H54 (cell line): ENCODE data around the gene MPL.

ENCODE experiments used
- DNase-seq: peaks from one replicate; pipeline ENCODE4 v3.0.0; 2011; ENCODE audit warnings: low spot score, mixed read lengths; ENCODE audit not compliant: insufficient read length
- FAIRE-seq: peaks from 3 replicates; lab custom pipeline; 2011; peaks lifted over from hg19 to GRCh38; lab: Jason Lieb, UNC
- POLR2A ChIP-seq: IDR thresholded peaks from 2 replicates; pipeline ENCODE4 v1.6.1; 2011; ENCODE audit warnings: low read depth, mild to moderate bottlenecking, low read length

Gene MPL

DNA sequence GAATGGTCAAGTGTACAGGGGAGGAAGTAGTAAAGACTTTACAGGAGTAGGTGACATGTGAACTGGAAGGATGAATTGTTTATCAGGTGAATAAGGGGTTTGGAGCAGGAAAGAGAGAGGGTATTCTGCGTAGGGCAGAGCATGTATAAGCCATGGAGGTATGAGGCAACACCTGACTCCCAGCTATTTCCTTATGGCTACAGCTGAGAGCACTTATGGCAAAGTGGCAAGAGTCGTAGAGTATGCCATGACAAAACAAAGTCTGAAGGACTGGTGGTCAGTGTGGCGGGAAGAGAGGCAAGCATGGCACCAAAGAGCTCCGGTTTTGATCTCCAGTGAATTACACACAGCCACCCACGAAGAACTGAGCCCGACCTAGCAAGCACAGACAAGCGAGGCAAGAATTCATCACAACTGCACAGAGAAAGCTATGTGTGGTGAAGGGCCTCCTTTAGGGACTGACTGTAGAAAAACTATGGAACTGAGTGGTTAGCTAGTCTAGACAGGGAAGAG lies 39.2 kb downstream of the MPL start:
- no peak for TF ChIP-seq POLR2A
- no peak for FAIRE-seq
- DNase-seq, result no peak

DNA sequence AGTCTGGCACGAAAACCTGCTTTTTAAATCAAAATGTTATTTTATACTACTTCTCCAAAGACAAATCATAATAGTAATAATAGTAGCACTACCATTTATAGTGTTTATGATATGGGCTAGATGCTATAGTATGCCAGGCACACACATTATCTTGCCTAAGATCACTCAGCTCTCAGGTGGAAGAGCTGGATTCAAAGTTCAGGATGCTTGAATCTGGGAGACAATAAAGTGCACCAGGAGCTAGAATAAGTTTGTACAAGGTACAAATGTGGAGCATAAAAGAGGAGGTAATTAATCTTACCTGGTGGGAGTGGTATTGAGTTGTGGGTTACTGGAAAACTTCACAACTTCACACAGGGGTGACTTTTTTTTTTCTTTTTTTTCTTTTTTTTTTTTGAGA lies 40.2 kb downstream of the MPL start:
- DNase-seq (no peak), FAIRE-seq (no peak)
- no peak for TF ChIP-seq POLR2A

DNA sequence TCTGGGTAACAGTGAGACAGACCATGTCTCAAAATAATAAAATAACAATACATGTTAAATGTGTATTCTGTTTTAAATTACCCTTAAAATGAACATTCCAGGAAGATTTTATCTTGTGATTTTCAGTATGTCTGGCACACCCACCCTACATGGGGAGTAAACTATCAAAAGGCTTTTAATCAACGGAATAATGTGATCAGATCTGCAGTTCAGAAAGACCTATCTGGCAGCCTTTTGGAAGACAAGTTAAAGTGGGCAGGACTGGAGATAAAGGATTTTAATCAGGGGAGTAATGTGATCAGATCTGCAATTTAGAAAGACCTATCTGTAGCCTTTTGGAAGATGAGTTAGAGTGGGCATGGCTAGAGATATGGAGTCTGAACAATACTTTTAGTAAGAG lies 41.9 kb downstream of the MPL start:
- TF ChIP-seq POLR2A, result no peak
- DNase-seq (no peak), FAIRE-seq (no peak)

DNA sequence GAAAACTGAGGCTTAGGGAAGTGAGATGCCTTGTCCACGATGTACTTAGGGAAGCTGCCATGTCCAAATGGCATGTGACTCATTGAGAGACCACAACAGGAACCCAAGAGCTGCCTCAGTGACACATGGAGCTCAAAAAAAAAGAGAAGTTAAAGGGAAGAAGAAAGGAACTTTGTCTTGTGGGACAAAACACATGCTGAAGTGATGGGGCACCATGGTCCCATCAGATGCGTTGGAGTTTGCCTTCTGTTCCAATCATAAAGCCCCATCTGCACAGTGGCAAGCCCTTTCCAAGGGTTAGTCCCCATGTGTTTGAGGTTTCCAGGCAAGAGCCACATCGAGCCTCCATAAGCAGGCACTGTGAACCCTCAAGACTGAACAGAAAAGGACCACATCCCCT lies 44.0 kb downstream of the MPL start:
- no peak for DNase-seq
- no peak for TF ChIP-seq POLR2A
- FAIRE-seq, result no peak

DNA sequence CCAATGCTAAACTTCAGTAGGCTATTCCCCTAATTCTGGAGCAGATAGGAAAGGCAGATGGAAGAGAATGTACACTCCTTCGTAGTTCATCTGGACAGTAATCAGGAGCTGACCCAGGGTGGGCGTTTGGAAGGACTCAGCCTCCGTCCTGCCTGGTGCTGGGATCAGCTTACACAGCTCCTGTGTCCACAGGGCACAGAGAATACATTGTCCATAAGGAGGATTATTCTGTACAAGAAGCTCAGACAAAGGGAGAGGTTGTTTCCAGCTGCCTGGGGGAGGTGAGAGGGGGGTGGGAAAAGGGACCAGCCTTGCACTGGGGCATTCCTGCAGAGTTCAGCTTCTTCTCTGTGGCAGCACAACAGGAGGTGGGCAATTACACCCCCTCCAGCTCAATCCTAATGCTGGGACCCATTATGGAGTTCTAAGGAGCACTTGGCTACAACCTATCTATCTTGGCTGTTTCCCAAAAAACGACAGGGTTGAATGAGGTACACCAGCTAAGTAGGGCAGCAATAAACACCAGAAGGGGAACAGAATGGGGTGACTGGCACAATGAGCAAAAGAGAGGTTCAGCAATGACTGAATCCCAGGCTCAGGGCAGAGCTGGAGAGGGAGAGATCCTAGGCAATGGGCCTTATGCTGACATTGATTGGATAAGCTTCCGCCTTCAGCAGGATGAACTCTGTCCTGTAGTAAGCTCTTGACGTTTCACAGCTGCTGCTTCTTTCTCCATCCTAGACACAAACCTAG lies 44.6 kb downstream of the MPL start:
- TF ChIP-seq POLR2A, result no peak
- FAIRE-seq (no peak), DNase-seq (no peak)

DNA sequence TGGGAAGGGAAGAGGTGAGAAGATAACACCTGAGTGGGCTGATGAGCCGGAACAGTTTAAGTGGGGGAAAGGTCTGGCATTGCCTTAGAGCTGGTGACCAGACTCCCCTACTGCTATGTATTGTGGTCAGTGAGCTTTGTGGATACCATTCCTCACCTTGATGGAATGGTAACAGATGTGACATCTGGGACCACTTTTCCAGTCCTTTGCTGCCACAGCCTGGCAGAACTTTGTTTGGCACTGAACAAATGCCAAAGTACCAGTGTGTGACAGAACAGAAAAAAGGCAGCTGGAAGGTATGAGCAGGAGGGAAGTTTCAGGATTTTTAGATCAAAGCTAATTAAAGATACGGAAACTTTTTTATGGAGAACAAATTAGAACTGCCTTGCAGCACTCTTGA lies 45.8 kb downstream of the MPL start:
- no peak for FAIRE-seq
- DNase-seq, result no peak
- no peak for TF ChIP-seq POLR2A

DNA sequence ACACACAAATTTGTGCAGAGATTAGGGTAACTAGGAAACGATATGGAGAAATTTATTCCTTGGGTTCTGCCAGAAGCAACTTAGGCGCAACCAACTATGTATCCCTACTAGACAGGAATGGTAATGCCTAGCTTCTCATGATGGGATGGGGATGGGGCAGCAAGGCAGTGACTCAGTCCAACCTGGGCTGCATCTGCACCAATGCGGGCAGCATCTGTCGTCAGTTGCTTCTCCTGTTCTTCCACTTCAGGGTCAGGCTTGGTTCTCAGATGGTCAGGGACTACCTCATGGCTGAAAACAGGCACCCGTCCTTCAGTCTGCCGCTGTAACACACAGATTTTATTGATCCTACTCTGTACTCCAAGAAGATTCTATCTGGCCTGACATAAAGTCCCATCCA lies 49.1 kb downstream of the MPL start:
- DNase-seq, result no peak
- FAIRE-seq, result no peak
- no peak for TF ChIP-seq POLR2A

DNA sequence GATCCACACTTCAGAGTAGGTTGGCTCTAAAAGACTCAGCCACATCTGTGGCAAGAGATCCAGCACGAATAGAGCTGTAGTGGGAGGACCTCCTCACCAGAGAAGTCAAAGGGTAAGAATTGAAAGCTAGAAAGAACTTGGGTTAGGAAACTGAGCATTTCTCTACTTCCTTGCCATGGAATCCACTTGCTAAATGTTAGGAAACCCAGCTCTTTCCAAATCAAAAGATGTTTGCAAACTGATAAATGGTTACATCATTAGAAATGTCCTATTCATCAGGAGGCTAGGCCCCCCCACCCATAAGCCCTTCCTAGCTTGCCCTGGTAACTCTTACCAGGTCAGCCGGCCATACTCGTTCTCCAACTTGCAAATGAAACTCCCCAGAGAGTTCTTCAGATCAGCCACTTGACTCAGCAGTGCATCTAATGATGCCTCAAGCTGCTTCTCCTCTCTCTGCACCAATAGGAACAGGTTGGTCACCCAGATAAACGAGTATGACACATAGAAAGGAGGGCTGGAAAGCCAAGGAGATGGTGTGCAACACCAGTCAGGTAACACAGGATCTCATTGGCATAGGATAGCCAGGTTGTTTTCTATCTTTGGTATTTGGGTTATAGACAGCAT lies 50.5 kb downstream of the MPL start:
- FAIRE-seq (no peak), DNase-seq (no peak)
- TF ChIP-seq POLR2A, result no peak

DNA sequence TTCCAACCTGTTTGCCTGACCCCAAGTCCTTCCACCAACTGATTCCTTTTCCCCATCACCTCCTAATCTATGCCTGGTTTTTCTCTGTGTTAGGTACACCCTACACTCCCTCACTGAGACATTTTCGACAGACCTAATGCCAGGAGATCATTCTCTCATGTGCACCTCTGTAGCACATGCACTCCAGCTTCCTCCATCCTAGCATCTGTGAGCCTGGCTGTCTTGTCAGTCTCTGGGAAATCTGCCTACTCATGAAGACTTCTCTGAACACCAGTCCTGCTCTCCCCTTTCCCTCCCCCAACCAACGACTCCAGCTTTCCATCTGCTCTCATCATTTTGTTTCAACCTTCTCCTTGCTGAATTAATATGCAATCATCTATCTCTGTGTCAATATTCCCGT lies 51.0 kb downstream of the MPL start:
- FAIRE-seq, result no peak
- DNase-seq, result no peak
- no peak for TF ChIP-seq POLR2A

DNA sequence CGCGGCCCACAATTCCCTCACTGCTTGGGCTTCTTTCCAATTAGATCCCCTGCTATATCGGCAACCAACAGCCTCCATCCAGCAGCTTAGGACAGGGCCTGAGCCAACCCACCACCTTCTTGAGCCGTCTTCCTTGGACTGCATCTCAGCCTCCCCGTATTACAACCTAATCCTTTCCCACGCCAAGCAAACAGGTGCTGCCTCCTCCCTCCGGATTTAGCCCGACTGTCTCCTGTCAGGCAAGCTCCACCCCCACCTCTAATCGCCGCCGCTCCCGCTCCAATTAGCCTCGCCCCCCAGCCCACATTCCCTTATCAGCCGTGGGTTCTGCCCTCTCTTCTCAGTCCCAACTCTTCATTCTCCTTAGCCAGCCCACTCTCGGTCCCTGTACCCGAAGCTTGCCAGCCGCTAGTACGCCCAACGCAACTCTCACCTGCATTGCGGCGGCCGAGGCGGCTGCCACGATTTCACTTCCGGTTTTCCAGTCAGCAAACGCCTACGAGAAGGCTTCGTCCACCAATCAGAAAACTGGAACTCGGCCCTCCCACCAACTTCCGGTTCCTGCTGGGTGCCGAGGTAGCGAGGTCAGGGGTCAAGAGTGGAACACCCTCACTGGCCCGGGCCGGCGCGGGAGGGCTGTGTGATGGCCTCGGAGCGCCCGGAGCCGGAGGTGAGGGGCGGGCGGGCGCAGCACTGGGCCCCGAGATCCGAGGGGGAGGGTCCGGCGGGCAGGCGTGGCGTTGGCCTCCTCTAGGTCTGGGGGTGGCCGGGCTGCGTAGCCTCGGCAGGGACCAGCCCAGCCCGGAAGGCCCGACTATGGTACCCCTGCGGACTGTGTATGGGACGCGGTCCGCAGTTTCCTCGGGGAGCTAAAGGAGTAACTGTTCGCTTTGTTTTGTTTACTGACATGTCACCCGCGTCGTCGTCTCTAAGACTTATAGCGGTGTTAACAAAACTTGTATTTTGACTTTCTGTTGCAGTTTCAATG lies 52.0 kb downstream of the MPL start, which contains the start of the genes MED8 and SZT2:
Gene MED8, minus strand, starts transcription at position 475 of the 988 bp plus-strand sequence. Its CDS starts 36 bp downstream, at position 439.
Gene SZT2, plus strand, starts transcription at position 574 of the 988 bp plus-strand sequence. Its CDS starts 70 bp downstream, at position 644.
- DNase-seq (peak; percentile 87), FAIRE-seq (no peak)
- peak; percentile 67; the same call in 1 of the 2 replicates for TF ChIP-seq POLR2A

DNA sequence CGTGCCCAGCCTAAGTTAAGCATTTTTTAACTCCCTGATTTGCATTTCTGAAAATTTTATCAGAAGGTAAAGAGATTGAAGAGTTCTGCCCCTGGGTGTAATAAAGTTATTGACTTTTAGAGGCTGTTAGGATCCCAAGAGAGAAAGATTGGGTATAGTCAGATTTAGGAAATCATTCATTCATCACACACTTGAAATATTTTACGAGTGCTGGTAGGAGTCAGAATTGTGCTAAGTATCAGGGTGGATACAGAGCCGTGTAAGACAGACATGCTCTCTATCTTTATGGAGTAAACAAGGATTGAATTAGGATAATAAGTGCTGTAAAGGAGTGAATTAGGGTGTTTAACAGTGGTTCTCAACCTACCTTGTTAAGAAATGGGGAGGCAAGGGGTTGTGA lies 55.1 kb downstream of the MPL start:
- FAIRE-seq (no peak), DNase-seq (no peak)
- TF ChIP-seq POLR2A, result no peak

DNA sequence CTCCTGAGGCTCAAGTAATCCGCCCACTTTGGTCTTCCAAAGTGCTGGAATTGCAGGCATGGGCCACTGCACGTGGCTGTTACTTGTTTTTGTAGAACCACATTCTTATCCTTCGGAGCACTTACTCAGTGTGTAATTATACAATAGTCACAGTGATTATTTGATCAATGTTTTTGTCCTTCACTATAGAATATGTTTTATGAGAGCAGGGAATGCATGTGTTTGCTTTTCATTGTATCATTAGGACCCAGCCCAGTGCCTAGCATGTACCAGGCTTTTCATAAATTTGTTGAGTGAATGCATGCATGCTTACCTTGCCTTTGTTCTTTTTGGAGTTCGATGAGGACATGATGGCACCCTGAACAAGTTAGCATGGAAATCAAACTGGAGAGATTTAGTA lies 57.9 kb downstream of the MPL start:
- no peak for TF ChIP-seq POLR2A
- no peak for FAIRE-seq
- DNase-seq, result no peak

DNA sequence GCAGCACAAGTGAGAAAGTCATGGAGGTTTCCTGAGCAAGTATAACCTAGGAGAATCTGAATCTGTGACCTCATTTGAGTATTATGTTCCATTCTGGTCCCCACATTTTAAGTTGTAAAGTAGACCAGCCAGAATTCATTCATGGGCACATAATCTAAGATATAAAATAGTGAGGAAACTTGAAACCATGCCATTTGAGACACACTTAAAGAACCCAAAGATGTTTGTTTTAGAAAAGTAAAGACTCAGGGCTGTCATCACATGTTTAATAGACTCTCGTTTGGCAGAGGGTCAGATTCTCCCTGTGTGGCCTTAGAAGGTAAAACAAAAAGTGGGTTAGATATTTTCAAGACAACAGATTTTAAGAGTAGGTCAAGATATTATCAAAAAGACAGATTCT lies 58.4 kb downstream of the MPL start:
- no peak for FAIRE-seq
- no peak for DNase-seq
- no peak for TF ChIP-seq POLR2A
